Stimulated activated CD8-positive, alpha-beta memory T cell treated with anti-CD3 and anti-CD28 coated beads, Interleukin-7, amount 100 ng/mL, for 1 hour (primary cell): Measurements from ENCODE around the gene SMIM5.

ENCODE experiments used
- DNase-seq, 2 donors: peaks; one replicate each; pipeline ENCODE4 v3.0.0-alpha.2; 2020; ENCODE audit warnings: low read depth in 2 of 2

Gene SMIM5

GRCh38 chr17:75603123-75603522 is 30.1 kb upstream of the SMIM5 start:
- no peak for DNase-seq

- DNase-seq: no peak
Observed at GRCh38 chr17:75604034-75604695, 29.1 kb upstream of the SMIM5 start.

GRCh38 chr17:75605790-75606189 is 27.4 kb upstream of the SMIM5 start:
- no peak for DNase-seq

GRCh38 chr17:75607086-75607485 is 26.1 kb upstream of the SMIM5 start:
- no peak for DNase-seq

- no peak for DNase-seq
Observed at GRCh38 chr17:75610103-75610984, 22.9 kb upstream of the SMIM5 start.

- DNase-seq: no peak
Observed at GRCh38 chr17:75611851-75612429, 21.3 kb upstream of the SMIM5 start.

GRCh38 chr17:75612906-75613626 is 20.2 kb upstream of the SMIM5 start:
- no peak for DNase-seq

GRCh38 chr17:75614006-75614405 is 19.2 kb upstream of the SMIM5 start:
- no peak for DNase-seq

GRCh38 chr17:75614556-75615270 is 18.5 kb upstream of the SMIM5 start:
- no peak for DNase-seq

GRCh38 chr17:75615301-75615700 is 17.9 kb upstream of the SMIM5 start:
- DNase-seq: no peak

- DNase-seq: no peak
Observed at GRCh38 chr17:75616521-75617122, 16.6 kb upstream of the SMIM5 start.

- no peak for DNase-seq
Observed at GRCh38 chr17:75617218-75617617, 16.0 kb upstream of the SMIM5 start.

GRCh38 chr17:75617675-75618074 is 15.6 kb upstream of the SMIM5 start:
- no peak for DNase-seq

GRCh38 chr17:75619506-75620431 is 13.5 kb upstream of the SMIM5 start:
- DNase-seq: no peak

- no peak for DNase-seq
Observed at GRCh38 chr17:75621489-75621888, 11.7 kb upstream of the SMIM5 start.

GRCh38 chr17:75622076-75622475 is 11.2 kb upstream of the SMIM5 start:
- no peak for DNase-seq

- no peak for DNase-seq
Observed at GRCh38 chr17:75622771-75623273, 10.4 kb upstream of the SMIM5 start.

GRCh38 chr17:75623386-75623785 is 9.8 kb upstream of the SMIM5 start:
- DNase-seq: no peak

- no peak for DNase-seq
Observed at GRCh38 chr17:75624021-75624420, 9.2 kb upstream of the SMIM5 start.
